Left forelimb (tissue), 1 donor: ENCODE data around the gene SLC2A13.
"Not testable (repeated sequence)": the region's sequence is repeated elsewhere in the genome, so short reads cannot be mapped to it uniquely, and the experiment has no call there.

Experiments used
- DNase-seq: peaks from one replicate; pipeline ENCODE4 v3.0.0-alpha.2; 2018; ENCODE audit warnings: low spot score

SLC2A13 gene

DNA sequence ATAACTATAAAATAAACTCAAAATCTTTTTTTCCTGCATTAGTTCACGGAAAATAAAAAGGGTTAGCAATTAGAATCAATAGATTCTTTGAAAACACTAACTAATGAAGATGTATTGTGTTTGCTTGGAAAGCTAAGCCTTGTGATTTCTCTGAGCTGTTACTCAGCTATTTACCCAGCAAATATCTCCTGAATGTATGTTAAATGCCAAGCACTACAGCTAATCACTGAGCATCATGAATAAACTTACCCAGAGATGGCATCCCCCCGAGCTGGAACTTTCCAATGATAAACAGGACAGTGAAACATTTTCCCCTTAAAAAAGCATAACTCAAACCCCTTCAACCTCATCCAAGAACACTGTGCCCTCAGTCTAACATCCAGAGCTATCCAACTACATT, 71.2 kb downstream of the SLC2A13 start:
- DNase-seq: no peak

- DNase-seq: no peak
Measured at GRCh38 chr12:40034156-40034555, 71.7 kb downstream of the SLC2A13 start.

DNA sequence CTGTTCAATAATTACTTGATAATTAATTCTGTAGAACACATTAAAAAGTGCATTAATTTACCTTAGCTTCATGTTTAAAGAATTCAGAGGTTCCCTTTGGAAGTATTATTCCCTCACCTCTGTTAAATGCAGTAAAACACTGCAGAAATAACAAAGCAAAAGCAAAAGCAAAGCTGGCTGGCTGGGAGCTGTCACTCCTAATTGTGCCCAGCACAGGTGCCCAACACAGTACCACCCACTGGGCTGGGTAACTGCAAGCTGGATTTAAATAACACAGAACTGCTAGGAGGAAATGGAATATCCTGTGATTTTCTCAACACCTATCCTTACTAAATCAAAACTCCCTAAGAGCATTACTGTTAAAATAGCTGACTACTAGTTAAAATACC, 72.6 kb downstream of the SLC2A13 start:
- DNase-seq: no peak

- no peak for DNase-seq
Measured at GRCh38 chr12:40032433-40033241, 73.2 kb downstream of the SLC2A13 start.

DNA sequence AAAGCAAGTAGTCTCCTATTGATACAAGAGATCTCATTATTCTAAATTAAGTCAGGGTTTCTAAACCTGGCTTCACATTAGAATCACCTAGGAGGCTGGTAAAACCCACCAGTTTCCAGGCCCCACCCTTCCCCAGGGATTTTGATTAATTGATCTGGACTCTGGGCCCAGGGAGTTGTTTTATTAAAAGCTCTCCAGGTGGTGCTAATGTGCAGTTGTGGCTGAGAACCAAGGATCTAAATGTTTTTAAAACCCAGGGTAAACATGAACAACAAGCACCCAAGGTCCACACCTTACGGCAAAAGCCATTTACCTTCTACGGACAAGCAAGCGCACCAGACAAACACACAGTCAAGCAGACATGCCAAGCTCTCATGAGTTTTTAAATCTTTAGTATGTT, 73.9 kb downstream of the SLC2A13 start:
- DNase-seq: no peak

DNA sequence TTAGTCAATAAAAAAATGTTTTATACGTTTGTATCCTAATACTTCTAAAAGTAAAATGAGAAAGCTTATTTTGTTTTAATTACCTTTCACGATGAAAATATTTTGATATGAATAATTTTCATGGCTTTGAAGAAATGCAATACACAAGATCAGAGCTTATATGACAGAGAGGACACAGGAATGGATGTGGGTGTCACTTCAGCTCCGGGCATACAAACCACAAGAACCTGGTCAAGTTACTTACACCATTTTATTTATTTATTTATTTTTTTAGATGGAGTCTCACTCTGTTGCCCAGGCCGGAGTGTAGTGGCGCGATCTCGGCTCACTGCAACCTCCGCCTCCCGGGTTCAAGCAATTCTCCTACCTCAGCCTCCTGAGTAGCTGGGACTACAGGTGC, 74.9 kb downstream of the SLC2A13 start:
- DNase-seq: not testable (repeated sequence)

- DNase-seq: no peak
Measured at GRCh38 chr12:40028296-40028695, 77.6 kb downstream of the SLC2A13 start.

GRCh38 chr12:40022850-40023249, 83.0 kb downstream of the SLC2A13 start:
- no peak for DNase-seq

GRCh38 chr12:40020261-40020691, 85.6 kb downstream of the SLC2A13 start:
- no peak for DNase-seq

DNA sequence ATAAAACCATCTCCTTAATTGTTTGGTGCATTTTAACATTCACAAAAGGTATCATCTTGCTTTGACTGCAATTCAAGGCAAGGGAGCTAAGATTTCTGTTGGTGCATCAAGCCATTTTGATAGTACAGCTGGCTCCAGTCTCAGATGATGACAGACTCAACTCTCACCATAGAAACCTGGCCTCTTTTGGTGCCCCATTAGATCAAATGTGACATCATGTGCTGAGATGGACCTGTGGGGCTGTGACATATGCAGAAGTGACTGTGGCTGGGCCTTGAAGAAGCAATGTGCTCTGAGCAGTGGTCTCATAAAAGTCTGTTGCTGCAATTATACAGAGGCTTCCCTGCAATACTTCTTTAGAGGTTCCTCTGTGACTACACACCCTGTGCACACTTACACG, 88.4 kb downstream of the SLC2A13 start:
- no peak for DNase-seq

DNA sequence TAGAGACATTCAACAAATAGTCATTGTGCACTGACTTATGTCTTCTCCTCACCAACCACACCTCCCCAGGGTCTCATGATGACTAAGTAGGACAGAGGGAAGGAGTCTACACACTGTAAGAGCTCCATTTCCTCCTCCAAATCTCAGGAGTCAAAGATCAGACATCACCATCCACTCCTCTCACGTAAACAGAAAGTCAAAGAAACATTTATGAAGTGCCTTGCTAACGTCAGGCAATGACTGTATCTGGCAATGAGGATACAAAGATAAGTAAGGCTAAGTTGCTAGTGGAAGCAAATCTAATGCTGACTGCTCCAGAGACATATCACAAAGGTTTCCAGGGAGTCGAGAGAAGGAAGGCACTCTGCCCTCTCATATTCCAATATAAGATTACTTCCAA, 88.9 kb downstream of the SLC2A13 start:
- no peak for DNase-seq

- no peak for DNase-seq
Measured at GRCh38 chr12:40015881-40016280, 90.0 kb downstream of the SLC2A13 start.

DNA sequence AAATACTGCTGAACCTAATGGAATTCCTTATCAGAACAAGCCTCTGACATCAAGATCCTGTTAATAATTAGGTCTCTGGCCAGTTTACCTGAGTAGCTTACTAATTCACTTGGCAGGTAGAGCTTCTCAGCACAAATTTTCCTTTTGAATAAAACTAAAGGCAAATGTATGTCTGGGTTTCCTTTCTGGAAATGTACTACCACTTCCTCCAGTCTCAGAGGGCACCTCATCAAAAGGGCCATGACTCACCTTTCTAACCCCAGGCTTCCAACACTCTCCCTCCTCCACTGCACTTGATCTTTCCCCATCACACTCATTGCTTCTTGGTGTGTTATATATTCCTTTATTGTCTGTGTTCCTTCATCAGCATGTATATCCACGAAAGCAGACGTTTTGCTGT, 90.5 kb downstream of the SLC2A13 start:
- DNase-seq: no peak

GRCh38 chr12:40013847-40014246, 92.0 kb downstream of the SLC2A13 start:
- no peak for DNase-seq

DNA sequence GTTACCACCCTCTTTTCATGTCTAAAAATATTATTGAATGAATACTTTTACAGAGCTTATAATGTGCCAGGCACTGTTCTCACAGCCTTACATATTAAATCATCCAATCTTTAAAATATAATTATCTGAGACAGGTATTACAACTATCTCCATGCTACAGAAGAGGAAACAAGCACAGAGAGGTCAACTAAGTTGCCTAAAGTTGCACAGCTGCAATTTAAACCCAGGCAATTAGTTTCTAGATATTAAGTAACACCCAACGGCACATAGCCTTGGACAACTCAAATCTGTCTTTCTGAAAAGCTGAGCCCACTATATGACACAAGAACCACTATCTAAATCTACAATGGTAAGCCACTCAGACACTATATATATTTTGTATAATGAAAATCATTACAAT, 92.6 kb downstream of the SLC2A13 start:
- DNase-seq: no peak

DNA sequence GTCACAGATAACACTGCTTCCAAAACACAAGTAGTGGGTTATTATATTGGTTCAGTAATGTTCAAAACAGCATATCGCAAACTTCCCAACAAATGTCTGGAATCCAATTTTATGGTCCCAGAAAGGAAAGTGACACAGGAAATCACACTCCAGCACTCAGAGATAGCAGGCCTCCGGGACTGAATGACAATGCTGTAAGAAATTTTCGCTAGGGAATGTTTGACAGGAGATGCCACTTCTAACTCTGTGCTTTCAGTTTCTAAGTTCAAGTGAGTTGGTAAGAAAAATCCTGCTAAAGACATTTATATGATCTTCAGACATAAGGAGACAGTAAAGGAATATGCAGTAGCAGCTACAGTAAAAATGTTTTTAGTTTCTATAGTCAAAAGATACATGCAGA, 93.2 kb downstream of the SLC2A13 start:
- DNase-seq: no peak

DNA sequence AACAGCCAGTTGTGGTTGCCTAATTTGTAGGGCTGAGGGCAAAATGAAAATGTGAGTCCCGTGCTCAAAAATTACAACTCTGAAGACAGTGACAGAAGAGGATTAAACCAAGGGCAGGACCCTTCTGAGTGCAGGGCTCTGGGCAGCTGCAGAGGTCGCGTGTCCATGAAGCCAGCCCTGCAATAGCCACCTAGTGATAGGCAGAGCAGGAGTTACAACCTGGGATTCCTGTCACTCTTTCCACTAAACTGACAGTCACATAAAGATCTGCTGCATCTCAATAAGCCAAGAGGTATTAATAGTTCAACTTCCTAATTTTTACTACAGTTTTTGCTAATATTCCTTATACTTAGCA, 94.1 kb downstream of the SLC2A13 start:
- no peak for DNase-seq

GRCh38 chr12:40010899-40011774, 94.7 kb downstream of the SLC2A13 start:
- DNase-seq: no peak

DNA sequence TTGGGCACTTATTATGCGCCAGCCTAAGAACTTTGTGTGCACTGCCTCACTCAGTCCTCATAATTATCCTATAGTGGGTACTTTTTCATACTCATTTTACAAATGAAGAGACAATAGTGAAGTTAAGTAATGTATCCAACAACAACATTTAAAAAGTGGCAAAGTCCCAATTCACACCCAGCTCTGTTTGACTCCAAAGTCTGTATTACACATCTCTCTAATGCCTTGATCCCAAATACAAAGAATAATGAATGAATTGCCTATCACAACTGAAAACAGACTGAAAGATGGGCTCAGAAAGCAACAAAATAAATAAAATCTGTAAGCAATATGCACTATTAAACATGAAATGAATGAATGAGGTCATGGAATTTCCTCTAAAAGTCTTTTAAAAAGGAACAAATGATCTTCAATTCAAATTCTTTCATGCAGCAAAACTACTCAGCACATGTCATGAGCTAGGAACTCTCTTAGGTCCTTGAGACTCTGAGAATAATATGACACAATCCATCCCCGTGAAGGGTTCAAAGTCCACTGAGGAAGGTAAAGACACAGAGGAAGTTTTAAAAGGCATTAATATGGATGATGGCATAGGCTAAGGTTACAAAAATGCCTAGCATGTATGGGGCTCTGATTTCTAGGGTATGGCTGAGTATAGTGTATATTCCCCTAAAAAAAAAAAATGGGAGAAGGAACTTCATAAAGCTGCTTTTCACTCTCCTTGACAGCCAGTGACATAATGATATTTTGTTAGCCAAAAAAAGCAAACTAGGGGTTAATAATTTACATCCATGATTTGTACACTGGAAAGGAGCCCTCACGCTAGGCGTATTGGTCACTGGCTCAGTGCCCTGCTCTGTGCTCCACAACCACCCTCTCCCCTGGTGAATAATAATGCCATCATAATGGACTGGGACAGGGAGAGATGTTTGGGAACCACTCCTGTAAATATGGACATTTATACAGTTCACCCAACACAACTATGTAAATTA, 103.4 kb downstream of the SLC2A13 start:
- DNase-seq: no peak

DNA sequence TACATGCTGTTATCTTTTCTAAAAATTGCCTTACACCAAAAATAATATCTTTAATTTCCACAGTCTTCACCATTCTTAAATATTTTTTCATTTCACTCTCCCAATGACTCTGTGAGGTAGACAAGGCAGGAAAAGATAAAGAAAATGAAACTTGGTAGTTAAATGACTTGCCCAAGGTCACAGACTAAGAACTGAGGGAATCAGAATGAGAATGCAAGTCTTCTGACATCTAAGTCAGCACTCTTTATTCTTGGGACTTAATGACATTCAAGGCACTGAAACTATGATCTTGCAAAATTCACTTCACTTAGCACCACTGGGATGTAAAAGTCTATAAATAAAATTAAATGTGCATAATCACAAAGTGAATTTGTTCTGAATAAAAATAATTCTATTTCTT, 104.5 kb downstream of the SLC2A13 start:
- DNase-seq: no peak

DNA sequence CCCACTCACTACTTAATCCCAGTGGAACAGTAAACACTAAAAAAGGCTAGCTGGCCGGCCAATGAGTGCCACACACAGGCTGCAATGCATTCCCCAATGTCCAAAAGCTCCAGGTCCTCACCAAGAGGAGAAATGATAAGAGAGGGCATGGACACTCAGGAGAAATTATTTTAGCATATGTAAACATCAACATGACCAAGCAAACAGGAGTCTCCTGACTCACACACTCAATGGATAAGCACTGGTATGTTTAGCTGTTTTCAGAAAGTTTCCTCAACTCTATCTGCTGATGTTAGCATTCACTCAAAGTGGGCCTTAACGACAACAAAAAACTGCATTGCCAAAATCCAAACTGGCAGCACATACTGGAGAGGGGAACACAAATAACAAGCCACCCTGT, 105.0 kb downstream of the SLC2A13 start:
- no peak for DNase-seq

GRCh38 chr12:39993268-39993667, 112.6 kb downstream of the SLC2A13 start:
- DNase-seq: no peak
